Islet of Langerhans (tissue), 1 donor: Measurements from ENCODE around the gene OR6C76.
"Not testable (repeated sequence)": the region's sequence is repeated elsewhere in the genome, so short reads cannot be mapped to it uniquely, and the experiment has no call there.

ENCODE experiments used
- FAIRE-seq: peaks from one replicate; lab custom pipeline; 2011; peaks lifted over from hg19 to GRCh38; lab: Jason Lieb, UNC

The OR6C76 gene

DNA sequence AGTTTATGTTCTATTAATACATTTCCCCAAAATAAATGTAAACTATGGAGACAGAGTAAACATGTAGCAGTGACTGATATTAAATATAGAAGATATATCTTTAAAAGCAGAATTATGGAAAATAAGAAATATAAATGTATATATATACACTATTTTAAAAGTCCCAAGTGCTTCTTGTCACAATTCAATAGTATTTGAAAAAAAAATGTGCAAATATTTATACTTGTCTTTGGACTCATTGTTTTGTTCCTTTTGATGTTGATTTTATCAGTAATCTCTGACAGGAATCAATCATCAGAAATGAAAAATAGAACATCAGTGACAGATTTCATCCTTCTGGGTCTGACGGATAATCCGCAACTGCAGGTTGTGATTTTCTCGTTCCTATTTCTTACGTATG lies at the start of gene OR6C76:
Gene OR6C76 (plus strand): TSS at position 301 of the 400 bp plus-strand sequence. CDS start 0 bp downstream, at position 301.
- FAIRE-seq = no peak

DNA sequence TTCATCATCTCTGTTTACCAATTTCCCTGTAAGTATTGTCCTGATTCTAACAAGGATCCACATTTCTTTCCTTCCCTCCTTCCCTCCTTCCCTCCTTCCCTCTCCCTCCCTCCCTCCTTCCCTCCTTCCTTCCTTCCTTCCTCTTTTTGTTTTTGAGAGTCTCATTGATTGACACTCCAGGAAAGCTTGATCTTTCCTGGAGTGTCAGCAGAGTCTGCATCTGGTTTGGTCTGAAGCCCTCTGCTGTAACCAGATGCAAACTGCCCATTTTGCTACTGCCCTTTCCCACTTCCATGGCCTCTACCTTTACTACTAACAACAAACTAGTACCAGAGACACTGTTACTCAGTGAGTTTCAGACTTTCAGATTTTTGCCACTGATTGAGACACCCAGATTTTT lies 40.2 kb upstream of the OR6C76 start:
- no peak for FAIRE-seq

DNA sequence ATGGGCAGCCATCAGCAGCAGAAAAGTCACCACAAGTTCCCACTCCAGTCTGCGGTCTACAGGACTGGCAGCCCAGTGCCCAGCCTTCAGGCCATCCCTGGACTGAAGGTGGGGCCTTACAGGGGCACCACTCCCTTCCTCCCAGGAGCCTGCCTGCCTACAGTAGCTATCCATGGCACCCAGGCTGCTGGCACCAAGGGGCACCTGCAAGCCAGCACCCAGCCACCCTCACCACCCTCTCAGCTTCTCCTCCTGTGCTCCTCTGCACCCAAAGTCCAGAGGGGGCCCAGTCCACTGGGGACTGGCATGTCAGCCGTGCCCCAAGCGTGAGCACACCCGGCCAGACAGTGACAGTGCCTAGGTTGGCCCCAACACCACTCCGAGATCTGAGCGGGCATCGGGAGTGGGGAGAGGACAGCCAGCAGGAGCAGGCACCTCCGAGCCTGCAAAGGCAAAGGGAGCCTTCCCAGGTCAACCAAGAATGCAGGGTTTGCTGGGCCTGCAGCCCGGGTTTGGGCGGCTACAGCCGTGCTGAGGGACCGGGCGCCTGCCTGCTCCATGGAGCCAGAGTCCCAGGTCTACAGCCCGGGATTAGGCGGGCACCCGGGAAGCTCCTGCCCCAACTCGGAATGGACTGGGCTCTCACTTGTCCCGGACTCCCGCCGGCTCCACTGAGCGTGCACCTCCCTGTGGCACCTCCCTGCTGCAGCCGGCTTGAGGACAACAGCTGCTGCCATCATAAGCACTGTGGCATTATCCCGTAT lies 33.8 kb upstream of the OR6C76 start:
- no peak for FAIRE-seq

DNA sequence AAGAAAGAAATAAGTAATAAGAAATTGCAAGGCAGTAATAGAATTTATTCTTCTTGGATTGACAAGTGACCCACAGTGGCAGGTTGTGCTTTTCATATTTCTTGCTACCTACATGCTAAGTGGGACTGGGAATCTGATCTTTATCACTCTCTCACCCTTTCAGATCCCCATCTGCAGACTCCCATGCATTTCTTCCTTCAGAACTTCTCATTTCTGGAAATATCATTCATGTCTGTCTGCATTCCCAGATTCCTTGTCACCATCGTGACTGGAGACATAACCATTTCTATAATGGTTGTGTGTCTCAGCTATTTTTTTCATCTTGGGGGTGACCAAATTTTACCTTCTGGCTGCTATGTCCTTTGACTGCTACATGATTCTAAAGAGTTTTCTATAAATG lies 29.7 kb upstream of the OR6C76 start:
- no peak for FAIRE-seq

DNA sequence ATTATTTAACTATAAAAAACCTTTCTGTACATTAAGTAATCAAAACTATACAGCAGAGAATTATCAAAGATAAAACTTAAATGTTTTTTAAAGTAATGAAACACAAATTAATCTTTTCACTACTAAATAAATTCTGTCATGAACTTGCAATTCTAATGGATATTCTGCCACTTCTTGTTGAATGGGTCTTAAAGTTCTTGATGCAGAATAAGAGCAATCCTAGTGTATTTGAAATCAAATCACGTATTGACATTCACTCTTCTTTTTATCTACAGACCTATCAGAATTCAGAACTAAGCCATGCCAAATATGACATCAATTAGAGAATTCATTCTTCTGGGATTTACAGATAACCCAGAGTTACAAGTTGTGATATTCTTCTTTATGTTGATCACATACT lies 25.8 kb upstream of the OR6C76 start, which contains the start of gene OR6C65:
Gene OR6C65 (plus strand): TSS at position 301 of the 400 bp plus-strand sequence. CDS start 0 bp downstream, at position 301.
- FAIRE-seq = no peak

DNA sequence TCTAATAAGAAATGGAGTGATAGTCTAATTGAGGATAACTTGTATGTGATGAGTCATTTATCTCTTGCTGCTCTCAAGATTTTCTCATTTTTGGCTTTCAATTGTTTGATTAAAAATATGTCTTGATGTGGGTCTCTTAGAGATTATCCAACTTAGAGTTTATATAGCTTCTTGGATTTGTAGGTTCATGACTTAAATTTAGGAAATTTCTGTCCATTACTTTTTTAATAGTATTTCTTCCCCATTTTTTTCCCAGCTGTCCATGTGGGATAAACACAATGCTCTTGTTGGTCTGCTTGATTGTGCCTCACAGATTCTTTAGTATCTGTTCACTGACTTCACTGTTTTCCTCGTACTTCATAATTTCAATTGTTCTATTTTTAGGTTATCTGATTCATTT lies 18.2 kb upstream of the OR6C76 start:
- no peak for FAIRE-seq

DNA sequence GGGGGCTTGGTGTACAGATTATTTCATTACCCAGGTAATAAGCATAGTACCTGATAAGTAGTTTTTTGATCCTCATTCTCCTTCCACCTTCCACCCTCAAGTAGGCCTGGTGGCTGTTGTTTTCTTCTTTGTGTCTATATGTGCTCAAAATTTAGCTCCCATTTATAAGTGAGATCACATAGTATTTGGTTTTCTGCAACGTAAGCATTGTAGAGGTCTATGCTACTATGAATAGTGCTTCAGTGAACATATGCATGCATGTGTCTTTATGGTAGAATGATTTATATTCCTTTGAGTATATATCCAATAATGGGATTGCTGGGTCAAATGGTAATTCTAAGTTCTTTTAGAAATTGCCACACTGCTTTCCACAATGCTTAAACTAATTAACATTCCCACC lies 16.9 kb upstream of the OR6C76 start:
- FAIRE-seq = not testable (repeated sequence)

DNA sequence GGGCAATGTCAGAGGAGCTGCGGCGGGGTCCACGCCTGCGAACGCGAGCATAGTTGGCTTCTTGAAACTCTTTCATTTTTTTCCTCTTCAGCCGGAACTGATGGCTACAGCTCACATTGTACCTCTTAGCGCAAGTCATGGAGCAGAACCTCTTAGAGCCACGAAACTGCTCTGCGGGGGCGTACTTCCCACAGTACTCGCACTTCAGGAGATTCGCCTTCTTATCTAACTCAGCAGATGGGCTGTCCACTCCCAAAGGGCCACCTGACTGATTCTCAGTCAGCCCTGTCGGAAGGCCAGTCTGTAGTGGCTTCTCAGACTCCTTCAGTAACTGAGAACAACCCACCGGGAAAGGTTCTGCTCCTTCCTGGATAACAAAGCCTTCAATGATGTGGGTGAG lies 13.9 kb upstream of the OR6C76 start:
- FAIRE-seq = not testable (repeated sequence)

DNA sequence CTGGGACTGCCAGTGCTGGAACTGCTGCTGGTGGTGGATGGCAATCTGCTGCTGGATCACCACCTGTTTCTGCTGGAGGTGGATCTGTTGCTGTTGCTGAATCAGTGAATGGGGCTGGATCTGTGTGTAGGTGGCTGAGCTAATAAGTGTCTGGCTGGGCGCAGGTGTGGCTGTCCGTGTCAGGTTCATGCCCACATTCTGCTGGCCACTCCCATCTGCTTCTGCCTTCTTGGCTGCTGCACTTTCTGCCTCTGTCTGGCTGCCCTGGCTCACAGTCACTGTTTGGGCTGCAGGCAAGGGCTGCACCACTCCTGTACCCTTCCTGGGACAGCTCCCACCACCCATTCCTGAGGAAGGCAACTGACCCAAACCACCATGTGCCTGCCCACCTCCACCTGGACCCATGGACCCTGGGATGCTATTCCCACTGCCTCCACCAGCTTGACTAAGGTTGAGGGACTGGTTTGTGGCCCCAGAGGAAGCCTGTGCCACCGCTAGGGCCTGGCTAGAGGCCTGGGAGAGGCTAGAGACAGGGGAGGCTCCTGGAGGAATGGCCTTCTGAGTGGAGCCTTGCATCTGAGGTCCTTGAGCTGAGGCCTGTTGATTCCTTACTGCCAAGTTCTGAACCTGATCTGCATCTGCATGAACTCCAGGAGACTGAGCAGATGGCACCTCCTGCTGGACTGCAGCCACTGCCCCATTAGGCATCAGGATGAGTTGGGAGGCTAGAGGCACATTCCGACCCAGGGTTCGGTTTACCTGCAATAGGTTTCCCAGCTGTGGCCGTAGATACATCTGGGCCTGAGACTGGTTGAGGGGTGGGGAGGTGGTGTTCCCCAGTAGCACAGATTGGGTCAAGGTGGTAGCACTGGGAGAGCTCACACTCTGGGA lies 12.3 kb upstream of the OR6C76 start:
- FAIRE-seq = not testable (repeated sequence)

DNA sequence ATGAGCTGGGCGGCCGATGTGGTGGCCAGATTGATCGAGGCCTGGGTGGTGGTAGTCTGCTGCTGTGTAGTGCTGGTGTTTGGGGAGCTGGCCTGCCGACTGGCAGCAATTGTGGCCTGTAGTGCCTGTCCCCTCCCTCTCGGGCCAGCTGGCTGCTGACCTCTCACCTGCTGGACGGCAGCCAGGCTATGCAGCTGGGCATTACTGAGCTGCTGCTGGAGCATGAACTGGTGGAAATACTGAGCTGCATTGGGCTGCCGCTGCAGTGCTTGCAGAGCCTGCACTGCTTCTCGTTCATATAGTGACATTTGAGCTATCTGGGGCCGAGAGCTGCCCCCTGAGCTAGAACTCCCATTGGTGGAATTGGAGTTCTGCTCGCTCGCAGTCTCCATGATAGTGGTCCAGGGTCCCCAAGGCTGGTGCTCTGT lies 11.6 kb upstream of the OR6C76 start:
- not testable (repeated sequence) for FAIRE-seq

DNA sequence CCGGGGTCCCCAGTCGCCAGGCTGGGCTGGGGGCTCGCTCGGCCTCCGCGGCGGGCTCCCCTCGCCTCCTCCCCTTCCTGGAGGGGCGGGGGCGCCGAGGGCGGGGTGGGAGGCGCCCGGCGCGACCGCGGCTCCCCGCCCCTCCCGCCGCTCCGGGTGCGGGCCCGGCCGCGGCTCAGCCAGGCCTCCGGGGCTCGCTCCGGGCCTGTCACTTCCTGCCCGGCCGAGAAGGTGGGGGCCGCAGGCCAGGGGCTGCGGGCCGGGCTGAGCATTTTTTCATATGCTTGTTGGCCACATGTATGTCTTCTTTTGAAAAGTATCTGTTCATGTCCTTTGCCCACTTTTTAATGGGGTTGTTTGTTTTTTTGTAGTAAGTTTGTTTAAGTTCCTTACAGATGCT lies 11.2 kb upstream of the OR6C76 start:
- not testable (repeated sequence) for FAIRE-seq

DNA sequence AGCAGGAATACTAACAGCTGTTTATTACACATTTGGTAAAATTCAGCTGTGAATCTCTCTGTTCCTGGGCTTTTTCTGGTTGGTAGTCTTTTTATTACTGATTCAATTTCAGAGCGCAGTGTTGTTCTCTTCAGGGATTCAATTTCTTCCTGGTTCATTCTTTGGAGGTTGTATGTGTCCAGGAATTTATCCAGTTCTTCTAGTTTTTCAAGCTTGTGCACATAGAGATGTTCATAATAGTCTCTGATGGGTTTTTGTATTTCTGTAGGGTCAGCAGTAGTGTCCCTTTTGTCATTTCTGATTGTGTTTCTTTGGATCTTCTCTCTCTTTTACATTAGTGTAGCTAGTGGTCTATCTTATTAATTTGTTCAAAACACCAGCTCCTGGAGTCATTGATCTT lies 9.1 kb upstream of the OR6C76 start:
- no peak for FAIRE-seq

DNA sequence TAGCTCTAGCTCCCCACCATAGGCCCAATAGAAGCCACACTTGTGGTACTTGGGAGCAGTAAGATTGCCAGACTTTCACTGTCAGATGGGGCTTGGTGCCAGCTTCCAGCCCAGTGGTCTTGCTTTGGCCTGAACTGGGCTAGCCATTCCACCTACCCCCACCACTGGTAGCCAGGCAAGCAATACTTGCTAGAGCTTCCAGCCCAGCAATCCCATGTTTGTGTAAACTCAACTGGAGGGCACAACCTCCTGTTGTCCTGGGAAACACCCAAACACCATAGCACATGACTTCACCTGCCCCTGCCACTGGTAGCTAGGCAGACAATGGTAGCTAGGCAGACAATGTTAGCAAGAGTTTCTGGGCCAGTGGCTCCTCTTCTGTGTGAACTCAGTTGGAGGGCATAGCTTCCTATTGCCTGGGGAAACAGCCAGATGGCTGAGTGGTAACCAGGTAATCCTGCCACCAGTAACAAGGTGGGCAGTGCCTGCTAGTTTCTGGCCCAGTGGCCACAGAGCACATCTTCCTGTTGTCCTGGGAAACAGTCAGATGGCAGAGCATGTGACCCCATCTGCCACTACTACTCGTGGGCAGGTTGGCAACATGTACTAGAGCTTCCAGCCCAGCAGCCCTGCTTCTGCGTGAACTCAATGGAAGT lies 5.6 kb upstream of the OR6C76 start:
- no peak for FAIRE-seq

DNA sequence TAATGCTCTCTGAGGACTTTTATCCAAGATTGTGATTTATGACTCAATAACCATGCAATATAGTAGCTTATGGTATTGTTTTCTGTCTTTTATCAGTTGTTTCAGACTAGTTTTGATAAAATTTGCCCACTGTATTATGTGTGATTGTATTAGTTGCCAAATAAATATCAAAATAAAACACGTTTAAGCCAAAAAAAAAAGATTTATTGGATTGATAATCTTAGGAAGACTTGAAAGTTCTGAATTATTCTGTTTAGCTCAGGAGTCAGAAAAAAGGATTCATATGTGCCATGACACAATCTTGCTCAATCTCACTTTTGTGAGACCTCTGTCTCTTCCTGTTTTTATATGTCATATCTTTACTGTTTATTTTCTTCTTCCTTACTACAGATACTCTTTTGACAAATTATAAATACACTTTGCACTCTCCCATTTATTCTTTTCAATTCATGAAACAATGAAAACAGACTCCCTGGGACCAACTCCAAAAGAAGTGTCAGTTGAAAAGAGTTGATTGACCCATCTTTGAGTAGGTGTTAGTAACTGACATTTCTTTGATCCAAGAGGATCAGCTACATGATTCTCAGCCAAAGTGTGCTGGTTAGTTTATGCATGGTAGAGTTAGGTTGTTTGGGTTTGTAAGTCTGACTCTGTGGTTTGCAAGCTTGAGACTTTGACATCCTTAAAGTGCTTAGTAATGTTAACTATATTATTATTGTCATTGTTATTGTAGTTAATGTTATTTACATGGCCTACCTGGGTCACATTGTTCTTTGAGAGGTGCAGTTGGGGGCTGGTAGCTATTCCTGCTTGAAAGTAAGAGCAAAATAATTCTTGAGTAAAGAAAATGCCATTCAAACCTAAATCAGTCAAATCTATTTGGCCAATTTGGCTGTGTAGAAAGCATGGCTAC lies 2.5 kb downstream of the OR6C76 start:
- FAIRE-seq = no peak

DNA sequence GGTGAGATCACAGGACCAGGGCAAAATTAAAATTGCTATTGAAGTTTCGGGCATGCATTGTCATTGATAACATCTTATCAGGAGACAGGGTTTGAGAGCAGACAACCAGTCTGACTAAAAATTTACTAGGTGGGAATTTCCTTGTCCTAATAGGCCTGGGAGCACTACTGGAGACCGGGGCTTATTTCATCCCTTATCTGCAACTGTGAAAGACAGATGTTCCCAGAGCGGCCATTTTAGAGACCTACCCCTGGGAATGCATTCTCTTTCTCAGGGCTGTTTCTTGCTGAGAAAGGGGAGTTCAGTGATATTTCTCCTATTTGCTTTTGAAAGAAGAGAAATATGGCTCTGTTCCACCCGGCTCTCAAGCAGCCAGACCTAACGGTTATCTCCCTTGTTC lies 15.2 kb downstream of the OR6C76 start:
- FAIRE-seq = not testable (repeated sequence)

DNA sequence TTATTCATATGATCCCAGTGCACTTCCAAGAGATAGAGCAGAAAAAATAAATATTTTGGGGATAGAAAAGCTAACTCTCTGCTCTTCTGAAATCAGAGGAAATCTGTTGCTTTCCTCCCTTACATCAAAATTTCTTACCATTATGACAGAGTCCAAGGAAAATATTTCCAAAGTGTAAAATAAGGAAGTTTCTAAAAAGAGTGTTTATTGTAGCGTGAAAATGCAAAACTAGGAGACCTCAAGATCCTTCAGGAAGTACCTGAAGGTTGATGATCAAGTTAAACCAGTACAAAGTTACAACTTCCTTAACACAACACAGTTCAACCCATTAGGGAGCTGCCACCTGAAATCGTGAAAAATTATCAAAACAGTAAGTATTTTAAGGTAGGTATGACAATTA lies 17.7 kb downstream of the OR6C76 start, which contains the start of gene OR6C2:
Gene OR6C2 (plus strand): TSS at position 301 of the 400 bp plus-strand sequence. CDS start 8,138 bp downstream, outside the sequence.
- FAIRE-seq = no peak

DNA sequence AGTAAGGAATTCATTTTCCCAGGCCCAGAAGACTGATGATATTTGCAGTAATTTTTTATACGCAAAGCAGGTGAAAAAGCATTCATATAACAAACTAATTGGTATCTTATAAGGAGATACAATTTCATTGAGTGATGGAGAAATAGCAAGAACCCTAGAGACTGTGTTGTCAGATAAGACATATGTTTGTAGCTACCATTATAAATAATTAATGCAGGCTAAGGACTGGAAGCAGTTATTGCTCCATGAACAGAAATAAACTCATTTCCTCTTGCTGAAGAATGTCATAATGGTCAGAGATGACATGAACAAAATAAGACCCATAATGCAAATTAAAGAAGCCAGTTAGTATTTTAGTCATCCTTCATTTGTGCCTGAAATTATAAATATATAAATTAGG lies 19.3 kb downstream of the OR6C76 start:
- no peak for FAIRE-seq

DNA sequence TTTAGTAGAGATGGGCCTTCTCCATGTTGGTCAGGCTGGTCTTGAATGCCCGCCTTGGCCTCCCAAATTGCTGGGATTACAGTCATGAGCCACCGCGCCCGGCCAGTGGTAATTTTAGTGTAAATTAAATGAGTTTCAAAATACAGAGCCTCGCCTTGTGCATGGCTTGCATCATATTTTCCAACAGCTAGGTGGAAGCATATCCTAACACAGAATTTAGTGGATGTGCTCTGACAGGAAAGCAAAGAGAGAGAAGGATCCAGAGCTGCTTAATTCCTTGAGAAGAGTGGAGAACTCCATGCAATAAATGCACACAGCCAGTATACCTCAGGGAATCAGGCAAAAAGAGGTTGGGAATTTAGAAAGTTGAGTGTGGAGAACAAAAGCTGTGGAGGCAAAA lies 20.3 kb downstream of the OR6C76 start:
- no peak for FAIRE-seq

DNA sequence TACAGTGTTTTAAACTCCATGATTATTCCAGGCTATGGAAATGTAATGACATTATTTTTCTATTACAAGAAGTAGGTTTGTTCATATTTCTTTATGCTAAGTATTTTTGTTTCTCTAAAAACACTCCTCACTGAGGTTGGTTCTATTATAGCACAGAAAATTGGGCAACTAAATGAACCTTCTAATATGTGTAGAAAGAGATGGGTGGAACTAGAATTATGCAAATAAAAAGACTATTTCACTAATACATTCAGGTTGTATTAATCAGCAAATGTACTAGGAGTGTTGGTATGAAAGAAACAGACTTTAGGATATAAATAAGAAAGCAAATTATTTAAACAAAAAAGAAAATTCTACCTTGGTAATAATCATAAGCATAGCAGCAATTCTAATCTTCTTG lies 22.8 kb downstream of the OR6C76 start:
- FAIRE-seq = no peak

DNA sequence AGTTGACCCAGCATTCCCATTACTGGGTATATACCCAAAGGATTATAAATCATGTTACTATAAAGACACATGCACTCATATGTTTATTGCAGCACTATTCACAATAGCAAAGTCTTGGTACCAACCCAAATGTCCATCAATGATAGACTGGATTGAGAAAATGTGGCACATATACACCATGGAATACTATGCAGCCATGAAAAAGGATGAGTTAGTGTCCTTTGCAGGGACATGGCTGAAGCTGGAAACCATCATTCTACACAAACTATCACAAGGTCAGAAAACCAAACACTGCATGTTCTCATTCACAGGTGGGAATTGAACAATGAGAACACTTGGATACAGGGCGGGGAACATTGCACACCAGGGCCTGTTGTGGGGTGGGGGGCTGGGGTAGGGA lies 38.9 kb downstream of the OR6C76 start:
- not testable (repeated sequence) for FAIRE-seq

DNA sequence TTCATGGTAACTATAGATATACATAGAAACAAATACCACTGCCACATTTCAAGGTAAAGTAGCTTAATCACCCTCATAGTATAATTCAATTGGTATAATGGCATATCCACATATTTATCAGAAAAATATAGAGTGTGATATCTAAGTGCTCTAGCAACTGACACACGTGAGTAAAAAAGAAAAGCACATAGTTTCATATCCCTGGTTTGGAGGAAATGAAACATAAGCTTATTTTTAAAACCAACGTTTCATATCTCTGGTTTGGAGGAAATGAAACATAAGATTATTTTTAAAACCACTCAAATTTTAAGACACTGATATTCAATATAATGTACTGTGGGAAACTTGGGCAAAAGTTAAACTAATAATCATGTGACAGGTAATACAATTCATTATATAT lies 41.8 kb downstream of the OR6C76 start:
- no peak for FAIRE-seq
